ENCODE results near the gene XRCC5. TPM values are rescaled to one million over a fixed set of nuclear protein-coding genes. Genes with fewer than 3 reads are reported as not detected.

The XRCC5 gene
- total RNA-seq, 1 experiment from 2014 or later, result 424 TPM

DNA sequence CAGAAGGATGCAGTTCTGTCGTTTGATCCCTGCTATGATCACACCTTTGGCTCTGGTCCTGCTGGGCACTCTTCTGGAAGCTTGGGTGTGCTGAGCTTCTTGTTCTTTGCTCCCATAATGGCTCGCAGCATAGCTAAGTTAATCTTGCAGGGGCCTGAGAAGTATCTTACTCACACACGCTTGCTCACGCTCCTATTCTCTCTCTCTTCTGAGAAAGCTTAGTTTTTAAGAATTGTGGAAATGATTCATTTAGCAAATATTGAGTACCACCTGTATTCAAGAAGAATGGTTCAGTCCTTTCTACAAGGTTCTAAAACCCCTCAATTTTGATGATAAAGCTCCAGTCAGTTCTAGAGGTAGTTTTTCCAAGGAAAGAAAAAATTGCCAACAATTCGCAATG, 40.6 kb downstream of the XRCC5 start:
- H3K27ac ChIP-seq (ENCODE audit: low read depth, low read length), result no peak overlapping the region
- no peaks in the 10 kb centered on the region for H3K9me3 ChIP-seq (ENCODE audit: control insufficient read depth in 1 of 2, insufficient read depth in 1 of 2, low read depth in 1 of 2, low read length in 2 of 2)
- ChIA-PET RAD21 (ENCODE audit: low non-redundant PET in 1 of 2, low total read pairs in 2 of 2, uncharacterized antibody in 2 of 2, unreplicated experiment in 2 of 2) (no interaction called here), CTCF (no interaction called here), POLR2A (interaction anchor here (1.0 kb wide), 1 partner anchor 35 kb away, joined by 3 read pairs; no protein-coding TSS in a partner anchor)
- no peaks in the 10 kb centered on the region for H3K9me2 ChIP-seq (ENCODE audit: insufficient read depth)
- H3K4me3 ChIP-seq (replicated peaks in 1 of 2; ENCODE audit: low read depth in 1 of 2, low read length in 2 of 2), result no peak overlapping the region
- H3K4me1 ChIP-seq (ENCODE audit: control insufficient read depth in 1 of 2, insufficient read depth in 2 of 2, low read length in 2 of 2), result no peaks in the 10 kb centered on the region
- TF ChIP-seq CEBPB (IDR thresholded peaks at IDR 0.05; ENCODE audit: low read depth) (no peak), ZFX (IDR thresholded peaks at IDR 0.05) (no peak), CBX3 (IDR thresholded peaks at IDR 0.05; ENCODE audit: low read depth) (no peak), JUND (IDR thresholded peaks at IDR 0.05) (no peak), REST (IDR thresholded peaks at IDR 0.05; ENCODE audit: low read depth) (no peak), FOSL1 (IDR thresholded peaks at IDR 0.05; ENCODE audit: low read depth) (no peak)
- TF ChIP-seq, protein P1, sequence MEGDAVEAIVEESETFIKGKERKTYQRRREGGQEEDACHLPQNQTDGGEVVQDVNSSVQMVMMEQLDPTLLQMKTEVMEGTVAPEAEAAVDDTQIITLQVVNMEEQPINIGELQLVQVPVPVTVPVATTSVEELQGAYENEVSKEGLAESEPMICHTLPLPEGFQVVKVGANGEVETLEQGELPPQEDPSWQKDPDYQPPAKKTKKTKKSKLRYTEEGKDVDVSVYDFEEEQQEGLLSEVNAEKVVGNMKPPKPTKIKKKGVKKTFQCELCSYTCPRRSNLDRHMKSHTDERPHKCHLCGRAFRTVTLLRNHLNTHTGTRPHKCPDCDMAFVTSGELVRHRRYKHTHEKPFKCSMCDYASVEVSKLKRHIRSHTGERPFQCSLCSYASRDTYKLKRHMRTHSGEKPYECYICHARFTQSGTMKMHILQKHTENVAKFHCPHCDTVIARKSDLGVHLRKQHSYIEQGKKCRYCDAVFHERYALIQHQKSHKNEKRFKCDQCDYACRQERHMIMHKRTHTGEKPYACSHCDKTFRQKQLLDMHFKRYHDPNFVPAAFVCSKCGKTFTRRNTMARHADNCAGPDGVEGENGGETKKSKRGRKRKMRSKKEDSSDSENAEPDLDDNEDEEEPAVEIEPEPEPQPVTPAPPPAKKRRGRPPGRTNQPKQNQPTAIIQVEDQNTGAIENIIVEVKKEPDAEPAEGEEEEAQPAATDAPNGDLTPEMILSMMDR (IDR thresholded peaks at IDR 0.05 in 2 of 3, conservative IDR thresholded peaks at IDR 0.05 in 1 of 3; ENCODE audit: borderline replicate concordance in 1 of 3, insufficient read depth in 1 of 3, low read depth in 2 of 3, low read length in 2 of 3), result no peak
- H2AFZ ChIP-seq (ENCODE audit: low read depth, low read length, poor library complexity, severe bottlenecking), result no peak overlapping the region
- H3K9ac ChIP-seq (ENCODE audit: low read length), result no peak overlapping the region
- peaks cover 100% of the 10 kb centered on the region for H3K79me2 ChIP-seq (ENCODE audit: insufficient read depth, low read length)
- H3K27me3 ChIP-seq (ENCODE audit: insufficient read depth, low read length), result no peaks in the 10 kb centered on the region
- peaks cover 66 to 75% of the 10 kb centered on the region in 2 experiments for H3K36me3 ChIP-seq (ENCODE audit: control insufficient read depth in 1 of 2, insufficient read depth in 2 of 2, low read length in 2 of 2)
- peaks cover 26% of the 10 kb centered on the region; the same call in 1 of the 2 replicates for H4K20me1 ChIP-seq (ENCODE audit: insufficient read depth)
- no peak overlapping the region for H3K4me2 ChIP-seq (ENCODE audit: low read length)
- ATAC-seq (no peak), DNase-seq (ENCODE audit: low read depth, low spot score) (no peak)
- intact Hi-C loops (cut with micrococcal nuclease), result no loop called here
- BruUV-seq (replicated peaks), result no TSS peak

Measured in HCT116 (cell line).